SK-N-DZ (cell line): ENCODE measurements around the gene ESPN.

ENCODE experiments used
- DNase-seq: peaks from one replicate; pipeline ENCODE4 v3.0.0-alpha.2; 2015; ENCODE audit warnings: low spot score

ESPN gene

DNA sequence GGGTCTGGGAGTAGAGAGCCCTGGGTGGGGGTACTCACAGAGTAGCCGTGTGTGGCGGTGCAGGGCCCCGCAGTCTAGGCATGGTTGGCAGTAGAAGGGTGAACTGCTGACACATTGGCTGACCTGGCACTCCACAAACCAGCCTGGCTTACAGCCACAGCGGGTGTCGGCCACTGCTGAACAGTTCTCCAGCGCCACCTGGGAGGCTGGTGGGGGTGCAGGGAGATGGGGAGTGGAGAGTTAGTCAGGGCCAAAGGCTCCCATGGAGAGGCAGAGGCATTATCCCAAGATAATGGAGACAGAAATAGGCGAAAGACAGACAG, 39.9 kb downstream of the ESPN start:
- DNase-seq, result no peak

DNA sequence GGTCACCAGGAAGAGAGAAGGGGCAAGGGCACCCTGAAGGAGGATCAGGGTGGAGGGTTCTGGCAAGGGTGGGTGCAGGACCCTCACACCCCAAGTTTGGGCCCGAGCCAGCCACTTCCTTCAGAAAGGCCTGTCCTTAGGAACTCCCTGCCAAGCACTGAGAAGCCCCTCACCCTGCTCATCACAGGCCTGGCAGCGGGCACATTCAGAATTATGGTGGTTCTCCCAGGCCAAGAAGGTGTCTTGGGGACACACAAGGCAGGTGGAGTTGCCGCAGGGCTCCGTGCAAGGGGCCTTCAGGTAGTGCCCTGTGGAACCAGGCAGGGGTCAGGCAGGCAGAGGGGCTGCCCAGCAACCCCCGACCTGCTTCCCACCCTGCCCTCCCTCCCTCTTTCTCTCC, 40.3 kb downstream of the ESPN start:
- no peak for DNase-seq

DNA sequence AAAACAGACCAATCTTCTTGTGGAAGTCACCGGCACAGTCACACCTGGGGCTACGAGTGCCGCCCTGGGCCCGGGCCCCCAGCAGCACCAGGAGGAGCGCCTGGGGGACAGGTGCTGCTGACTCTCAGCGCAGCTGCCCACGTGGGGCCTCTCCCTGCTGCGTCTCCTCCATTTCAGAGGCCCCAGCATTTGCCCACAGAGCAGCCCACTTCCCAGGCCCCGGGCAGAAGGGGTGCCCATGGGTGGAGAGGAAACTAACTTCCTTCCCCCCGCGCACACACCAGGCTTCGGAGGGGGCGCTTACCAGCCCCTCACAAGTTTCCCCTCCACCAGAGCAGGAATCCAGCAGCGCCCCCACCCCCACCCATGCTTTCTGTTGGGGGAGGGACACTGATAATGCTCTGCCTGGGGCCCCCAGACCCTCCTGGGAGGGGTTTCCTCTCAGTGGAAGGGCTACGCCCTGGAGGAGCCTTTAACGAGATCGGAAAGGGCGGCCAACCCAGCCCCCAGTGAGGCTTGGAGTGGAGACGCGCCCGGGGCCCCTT, 41.0 kb downstream of the ESPN start:
- no peak for DNase-seq

DNA sequence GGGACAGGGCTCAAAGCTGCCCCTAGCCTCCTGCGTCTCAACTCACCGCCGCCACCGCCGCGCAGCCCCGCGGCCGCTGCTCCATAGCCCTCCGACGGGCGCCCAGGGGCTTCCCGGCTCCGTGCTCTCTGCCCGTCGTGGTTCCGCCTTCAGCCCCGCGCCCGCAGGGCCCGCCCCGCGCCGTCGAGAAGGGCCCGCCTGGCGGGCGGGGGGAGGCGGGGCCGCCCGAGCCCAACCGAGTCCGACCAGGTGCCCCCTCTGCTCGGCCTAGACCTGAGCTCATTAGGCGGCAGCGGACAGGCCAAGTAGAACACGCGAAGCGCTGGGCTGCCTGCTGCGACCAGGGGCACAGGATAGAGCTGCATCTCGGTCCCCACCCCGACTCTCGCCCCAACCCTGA, 41.4 kb downstream of the ESPN start, which contains the start of gene TNFRSF25:
Gene TNFRSF25 (minus strand): TSS at position 151 of the 400 bp plus-strand sequence. CDS start 66 bp downstream, at position 85.
- DNase-seq, result no peak

DNA sequence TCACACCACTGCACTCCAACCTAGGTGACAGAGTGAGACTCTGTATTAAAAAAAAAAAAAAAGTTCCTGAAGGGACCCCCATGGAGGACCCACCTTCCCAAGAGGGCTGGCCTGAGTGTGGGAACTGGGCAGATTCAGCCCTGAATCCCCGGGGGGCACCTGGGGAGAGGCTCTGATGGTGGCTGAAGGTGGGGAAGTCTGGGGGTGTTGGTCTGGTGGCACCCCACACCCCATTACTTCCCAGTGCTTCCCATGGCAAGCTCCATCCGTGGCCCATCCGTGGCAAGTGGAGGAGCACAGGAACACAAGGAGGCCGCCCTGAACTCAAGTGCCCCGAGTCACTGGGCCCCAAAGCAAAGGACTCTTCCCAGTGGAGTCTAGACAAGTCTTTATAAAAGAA, 42.2 kb downstream of the ESPN start:
- no peak for DNase-seq

DNA sequence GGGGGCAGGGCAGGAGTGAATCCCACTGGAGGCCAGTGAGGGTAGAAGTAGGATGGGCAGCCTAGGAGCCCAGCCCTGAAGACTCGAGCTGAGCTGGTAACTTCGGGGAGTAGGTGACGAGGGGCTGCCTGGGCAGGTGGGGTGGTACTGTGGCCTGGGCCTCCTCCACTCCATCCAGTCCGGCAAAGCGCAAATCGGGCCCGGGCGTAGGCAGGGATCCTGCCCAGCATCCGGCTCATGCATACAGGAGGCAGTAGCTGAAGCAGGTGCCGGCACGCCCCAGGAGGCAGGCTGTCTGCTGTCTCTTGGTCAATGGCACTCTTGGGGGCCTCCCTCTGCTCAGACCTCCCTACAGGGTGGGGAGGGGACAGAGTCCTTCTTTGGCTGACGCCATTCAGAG, 42.6 kb downstream of the ESPN start:
- DNase-seq, result no peak

DNA sequence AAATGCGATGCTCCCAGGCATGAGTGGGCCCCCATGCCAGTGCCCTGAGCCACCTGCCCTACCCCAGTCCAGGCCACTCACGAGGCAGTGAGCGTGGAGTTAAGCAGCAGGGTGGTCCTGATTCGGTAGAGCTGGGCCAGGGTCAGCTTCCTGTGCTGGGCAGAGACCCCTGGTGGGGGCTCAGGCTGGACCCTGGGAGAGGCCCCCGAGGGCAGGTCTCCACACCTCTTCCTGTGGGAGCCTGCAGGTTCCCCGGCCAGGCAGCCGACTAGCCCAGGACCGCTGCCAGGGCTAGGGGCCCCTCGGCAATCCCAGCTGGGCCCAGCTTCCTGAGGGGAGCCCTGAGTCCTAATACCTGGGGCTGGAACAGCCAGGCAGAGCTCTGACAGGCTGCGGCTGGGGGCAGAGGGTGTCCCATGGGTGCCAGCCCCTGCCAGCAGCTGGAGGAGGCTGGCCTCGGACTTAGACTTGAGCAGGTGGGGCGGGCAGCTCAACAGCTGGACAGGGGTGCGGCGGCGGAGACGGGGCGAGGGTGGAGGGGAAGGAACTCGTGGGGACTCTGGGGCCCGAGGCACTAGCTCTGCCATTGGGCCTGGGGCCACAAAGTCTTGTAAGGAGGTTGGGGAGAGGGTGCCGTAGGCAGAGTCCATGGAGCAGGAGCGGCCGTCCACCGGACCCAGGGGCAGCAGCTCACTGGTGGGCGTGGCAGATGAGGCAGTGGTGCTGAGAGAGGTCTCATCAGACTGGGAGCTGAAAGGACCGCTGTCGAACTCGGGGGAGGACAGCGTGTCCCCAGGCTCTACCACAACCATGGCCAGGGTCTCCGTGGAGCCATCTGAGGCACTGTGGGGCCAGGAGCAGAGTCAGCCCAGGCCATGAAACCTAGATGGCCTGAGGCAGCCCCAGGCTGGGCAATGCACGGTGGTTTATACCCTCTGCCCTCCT, 43.4 kb downstream of the ESPN start:
- no peak for DNase-seq

DNA sequence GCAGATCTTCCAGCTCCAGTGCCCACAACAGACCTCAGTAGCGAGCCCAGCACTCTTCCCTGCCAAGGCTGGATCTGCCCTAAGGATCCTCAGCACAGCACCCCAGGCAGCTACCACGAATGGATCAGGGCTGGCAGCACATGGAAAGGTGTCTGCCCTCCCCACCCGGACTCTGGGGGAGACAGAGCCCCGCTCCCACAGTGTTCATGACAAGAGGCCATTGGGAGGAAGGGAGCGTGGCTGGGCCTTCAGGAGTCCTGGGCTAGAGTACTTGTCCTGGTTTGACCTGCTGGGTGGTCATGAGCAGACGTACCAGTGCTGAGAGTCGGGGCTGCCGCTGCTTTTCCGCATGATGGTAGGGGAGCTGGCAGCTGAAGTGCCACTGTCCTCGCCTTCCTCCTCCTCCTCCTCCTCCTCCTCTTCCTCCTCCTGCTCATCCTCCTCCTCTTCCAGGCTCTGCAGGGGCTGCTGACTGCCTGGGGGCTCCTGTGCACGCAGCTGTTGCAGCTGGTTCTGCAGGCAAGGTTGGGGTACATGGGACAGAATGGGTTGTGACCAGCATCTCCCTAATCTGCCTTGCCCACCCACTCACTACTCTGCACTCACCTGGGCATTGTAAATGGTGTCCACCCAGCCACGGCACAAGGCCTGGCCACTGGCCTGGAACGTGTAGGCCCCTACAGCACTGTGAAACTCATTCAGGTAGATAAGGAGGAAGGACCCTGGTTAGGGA, 44.3 kb downstream of the ESPN start:
- DNase-seq, result no peak

DNA sequence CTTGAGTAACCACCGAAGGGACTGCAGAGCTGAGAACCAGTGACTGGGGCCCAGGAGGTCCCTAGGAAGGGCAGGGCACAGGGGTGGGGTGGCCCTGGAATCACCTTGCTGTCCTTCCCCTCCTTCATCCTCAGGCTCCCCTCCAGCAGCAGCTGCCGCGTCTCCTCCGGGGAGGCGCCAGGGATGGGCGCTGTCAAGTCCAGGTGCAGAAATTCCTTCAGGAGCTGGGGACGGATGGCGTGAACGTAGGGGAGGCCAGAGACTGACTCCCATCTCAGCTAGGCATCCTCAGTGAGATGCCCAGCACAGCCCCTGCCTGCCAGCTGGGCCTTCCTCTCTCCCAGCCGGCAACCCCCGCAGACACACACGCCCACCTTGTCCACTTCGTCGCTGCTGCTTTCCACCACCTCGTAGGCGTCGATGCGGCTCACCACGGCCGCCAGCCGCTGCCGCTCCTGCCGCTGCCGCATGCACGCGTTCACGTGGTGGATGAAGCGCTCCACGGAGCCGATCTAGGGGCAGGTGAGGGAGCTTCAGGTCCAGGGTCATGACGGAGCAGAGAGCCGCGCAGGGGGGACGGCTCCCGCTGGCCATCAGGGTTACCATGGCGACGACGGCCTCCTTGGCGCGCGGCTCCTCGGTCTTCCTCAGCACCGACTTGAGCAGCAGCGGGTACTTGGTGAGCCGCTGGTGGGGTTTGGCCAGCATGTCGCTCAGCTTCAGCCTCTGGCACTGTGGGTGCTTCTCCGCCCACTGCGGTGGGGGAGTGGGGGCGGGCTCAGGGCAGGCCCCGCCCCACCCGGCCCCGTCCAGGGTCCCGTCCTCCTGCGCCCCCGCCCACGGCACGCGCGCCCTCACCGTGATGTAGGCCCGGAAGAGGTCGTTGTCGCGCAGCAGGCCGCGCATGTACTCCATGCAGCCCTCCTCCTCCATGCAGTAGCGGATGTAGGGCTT, 45.8 kb downstream of the ESPN start:
- DNase-seq, result no peak

DNA sequence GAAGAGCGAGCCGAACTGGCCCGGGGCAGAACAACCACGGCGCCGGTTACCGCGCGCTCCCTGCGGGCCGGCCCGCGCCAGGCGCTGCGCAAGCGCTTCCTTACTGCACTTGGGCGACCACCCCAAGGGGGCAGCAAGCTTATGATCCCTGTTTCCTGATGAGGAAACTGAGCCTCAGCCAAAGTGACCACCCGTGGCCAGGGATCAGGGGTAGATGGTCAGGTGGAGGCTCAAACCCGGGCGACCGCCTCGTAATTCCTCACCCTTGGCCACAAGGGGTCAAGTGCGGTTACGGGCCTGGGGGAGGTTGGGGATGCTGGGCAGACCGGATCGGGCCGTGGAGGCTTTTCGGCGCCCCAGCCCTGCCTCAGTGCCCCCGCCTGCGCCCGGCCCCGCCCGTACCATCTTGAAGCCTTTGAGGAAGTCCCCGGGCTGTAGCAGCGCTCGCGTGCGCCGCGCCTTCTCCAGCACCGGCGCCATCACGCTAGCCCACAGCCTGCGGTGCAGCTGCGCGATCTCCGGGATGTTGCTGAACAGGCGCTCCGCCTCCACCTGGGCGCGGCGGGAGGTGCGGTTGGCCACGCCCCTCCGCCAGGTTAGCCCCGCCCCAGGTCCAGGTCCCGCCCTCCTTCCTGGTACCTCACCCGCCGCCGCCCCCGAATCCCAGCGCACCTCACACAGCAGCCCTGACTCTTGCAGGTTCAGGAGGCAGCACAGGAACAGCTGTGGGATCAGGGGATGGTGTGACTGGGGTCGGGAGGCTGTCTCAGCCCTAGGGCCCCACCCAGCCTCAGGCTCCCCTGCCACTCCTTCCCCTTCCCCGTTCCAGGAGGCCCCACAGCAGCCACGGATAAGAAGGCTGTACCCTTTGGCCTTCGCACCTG, 46.8 kb downstream of the ESPN start:
- DNase-seq, result no peak

DNA sequence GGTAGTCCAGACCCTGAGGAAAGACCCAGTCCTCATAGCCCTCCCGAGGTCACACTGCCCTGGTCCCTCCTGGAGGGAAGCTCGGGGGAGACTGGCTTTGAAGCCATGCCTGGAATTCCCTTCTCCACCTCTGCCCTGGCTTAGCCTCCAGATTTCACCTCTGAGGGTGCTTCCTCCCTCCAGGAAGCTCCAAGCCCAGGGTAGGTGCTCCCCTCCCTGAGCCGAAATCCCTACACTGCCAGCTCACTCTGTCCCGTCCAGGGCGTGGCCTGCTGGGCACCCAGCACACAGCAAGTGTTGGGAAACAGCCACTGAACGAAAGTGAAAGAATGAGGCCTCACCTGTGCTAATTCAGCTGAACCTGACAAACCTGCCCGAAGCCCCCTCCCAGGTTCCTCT, 47.4 kb downstream of the ESPN start:
- no peak for DNase-seq

DNA sequence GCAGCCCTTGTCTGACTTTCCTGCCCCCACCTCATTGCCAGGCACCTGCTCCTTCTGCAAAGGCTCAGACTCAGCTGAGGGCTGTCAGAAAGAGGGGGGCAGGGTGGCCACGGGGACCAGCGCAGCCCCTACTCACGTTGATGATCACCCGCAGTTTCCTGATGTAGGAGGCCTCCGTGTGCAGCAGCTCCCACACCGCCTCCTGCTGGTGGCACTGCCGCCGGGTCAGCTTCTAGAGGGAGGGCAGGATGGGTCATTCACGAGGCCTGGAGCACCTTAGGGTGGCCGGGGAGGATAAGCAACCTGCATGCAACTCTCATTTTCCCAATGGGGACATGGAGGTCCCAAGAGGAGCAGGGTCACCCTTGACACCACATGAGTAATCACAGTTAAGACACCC, 47.8 kb downstream of the ESPN start:
- DNase-seq, result no peak

DNA sequence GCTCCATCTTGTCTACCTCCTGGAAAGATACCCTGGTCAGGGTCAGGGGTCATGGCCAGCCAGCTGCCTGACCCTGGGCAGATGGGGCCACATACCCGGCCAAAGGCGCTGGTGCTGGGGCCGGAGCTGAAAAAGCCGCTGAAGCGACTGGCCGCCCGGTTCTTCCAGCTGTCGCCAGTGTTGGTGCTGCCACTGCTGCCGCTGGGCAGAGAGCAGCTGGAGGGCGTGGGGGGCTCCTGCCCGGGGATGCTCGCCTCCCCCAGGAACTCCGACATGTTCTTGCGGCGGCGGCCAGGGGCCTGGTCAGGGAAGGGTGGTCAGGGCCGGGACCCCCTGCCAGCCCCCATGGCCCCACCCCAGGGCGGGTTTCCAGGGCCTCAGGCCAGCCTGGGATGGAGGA, 48.6 kb downstream of the ESPN start:
- no peak for DNase-seq

DNA sequence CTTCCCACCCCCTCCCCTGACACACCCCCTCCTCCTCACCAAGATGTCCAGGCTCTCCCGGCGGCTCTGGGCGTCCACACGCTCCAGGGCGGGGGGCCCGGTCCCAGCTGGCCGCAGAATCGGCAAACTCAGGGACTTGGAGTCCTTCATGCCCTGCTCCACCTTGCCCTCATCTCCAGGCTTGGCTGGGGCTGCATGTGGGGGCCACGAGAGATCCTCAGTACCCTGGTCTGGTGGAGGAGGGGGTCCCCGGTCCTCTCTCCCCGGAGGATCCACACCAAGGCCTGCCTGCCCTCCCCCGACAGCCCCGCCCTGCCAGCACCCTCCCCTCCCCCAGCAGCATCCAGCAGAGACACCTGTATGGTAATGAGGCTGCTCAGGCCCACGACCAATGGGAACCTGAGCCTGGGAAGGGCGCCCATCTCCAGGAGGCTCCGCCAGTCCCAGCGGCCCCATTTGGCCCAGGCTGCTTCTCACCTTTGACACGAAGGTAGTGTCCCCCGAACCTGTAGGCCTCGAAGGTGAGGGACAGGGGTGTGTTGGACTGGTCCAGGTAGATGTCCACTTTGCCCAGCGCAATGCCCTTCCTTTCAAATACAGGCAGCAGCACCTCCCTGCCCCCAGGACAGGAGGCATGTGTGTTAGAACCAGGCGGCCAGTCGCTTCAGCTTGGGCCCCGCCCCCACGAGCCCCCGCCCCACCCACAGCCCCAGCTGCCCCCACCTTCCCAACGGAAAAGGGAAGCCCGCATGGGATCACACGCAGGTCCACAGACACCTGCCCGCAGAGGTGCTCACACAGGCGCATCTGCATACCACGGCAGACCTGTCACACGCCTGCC, 49.6 kb downstream of the ESPN start:
- DNase-seq, result peak; percentile 60

DNA sequence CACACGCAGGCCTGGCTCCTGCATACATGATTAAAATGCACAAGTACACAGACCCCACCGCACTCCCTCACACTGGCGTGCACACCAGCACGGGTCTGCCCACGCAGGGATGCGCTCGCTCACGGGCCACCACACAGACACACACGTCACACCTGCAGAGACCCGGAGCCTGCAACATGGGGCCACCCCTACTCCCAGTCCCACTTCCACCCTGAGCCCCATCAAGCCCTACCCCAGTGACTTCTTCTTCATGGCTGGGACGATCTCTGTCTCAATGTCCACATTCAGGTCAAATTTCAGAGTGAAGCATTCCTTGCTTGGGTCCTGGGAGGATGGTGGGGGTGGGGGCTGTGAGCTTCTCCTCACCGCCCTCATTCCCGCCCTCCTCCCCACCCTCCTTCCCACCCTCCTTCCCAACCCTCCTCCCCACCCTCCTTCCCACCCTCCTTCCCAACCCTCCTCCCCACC, 50.3 kb downstream of the ESPN start:
- DNase-seq, result no peak

DNA sequence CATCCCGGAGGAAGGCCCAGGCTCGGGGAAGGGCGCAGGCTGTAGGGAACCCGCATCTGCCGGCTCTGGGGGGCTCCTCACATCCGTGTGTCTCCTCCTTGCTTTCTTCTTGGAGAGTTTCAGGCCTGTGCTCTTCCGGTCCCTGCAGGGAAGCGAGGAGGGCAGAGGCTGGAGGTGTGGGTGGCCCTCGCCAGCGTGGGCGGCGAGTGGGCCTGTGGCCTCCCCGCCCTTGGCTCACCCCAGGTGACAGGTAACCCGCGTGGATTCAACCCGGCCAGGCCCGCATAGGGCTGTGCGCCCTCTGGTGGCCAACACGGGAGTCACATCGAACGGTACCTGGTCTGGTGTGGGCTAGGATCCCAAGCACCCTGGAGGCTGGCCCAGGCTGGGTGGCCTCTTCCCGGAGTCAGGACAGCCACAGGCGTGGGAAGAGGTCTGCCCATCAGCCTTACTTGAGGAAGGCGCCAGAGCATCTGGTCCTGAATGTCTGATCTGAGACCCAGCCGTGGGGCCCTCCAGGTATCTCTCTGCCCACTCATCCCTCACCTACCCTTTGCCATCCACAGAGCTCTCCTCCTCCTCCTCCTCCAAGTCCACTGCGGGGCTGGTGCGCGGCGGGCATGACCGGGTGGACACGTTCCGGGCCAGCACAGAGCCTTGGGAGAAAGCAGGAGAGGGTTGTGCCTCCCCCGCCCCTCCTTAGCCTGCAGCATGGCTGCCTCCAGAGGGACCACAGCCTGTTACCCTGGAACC, 51.0 kb downstream of the ESPN start:
- DNase-seq, result peak; percentile 57

DNA sequence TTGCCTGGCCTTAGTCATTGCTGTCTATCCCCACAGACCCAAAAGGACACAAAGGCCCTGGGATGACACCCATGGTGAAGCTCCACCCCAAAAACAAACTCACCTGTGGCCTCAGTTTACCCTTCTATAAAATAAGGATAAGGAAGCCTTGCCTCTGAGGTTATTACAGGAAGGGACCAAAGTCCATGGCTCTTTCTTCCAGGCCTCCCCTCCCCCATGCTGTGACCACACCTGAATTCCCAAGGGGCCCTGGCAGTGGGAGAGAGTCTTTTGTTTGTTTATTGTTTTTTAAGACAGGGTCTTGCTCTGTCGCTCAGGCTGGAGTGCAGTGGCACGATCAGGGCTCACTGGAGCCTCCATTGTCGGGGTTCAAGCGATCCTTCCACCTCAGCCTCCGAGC, 51.9 kb downstream of the ESPN start:
- DNase-seq, result no peak

DNA sequence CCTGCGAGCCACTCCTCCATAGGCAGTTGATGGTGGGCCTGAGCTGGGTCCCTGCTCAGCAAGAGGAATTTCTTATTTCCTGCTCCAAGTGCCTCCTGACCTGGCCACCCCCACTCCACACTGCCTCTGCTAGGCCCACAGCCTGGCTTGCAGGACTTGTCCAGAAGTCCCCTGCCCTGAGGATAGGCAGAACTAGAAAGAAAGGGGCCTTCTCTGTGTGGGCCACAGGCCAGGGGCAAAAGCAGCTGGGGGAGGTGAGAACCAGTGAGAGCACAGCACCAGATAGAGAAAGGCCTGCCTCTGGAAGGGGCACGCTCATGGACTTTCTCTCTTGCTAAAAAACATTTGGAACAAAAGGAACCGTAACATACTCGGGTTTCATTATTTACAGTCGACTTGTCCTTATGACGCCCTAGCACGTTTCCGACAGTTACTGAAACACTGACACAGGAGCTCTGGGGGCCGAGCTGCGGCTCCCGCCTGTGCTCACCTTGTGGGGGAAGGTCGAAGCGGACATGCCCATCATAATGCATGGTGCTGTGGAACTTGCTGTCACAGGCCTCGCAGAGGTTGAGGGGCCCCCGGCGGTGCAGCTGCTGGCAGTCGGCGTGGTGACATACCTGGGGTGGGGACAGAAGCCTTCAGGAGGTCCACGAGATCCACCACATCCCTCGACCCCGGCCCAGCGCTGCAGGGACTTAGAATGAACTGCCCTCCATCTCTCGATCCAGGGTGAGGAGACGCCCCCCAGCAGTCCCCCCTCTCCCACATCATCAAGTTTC, 52.7 kb downstream of the ESPN start:
- DNase-seq, result no peak
